B cell (primary cell): ENCODE measurements around the gene KDM3B. TPM values are rescaled to one million over a fixed set of nuclear protein-coding genes. Genes with fewer than 3 reads are reported as not detected.

Source experiments
- ATAC-seq: fragments of 200-7000 bp; cut with Tn5 transposase; one replicate; pipeline ENCODE4 v1.10.0; 2021; ENCODE audit warnings: low read depth, mild to moderate bottlenecking, moderate number of reproducible peaks, moderate library complexity
- CTCF ChIA-PET: fragments of 350-600 bp; sonication (Branson Sonifier 250); formaldehyde crosslinking; loops from one replicate; lab custom pipeline; 2021; ENCODE audit warnings: antibody characterized with exemption, inconsistent platforms; lab: Charles Lee
- POLR2A ChIA-PET: fragments of 350-600 bp; sonication (Branson Sonifier 250); formaldehyde crosslinking; loops from one replicate; lab custom pipeline; 2021; ENCODE audit warnings: antibody characterized with exemption; lab: Charles Lee
- DNase-seq: peaks from one replicate; pipeline ENCODE4 v3.0.0; 2013
- H2AFZ ChIP-seq: 2 replicates; pipeline ENCODE4 v1.6.1; 2012; ENCODE audit warnings: mild to moderate bottlenecking, low read depth, low read length; ENCODE audit not compliant: insufficient read depth, poor library complexity, severe bottlenecking
- H3K27ac ChIP-seq, 2 donors: 1 replicate in 1 of 2; 2 replicates in 1 of 2; pipeline ENCODE4 v1.5.1; 2012 to 2013; ENCODE audit warnings: low read length in 2 of 2, mild to moderate bottlenecking in 2 of 2, moderate library complexity in 1 of 2
- H3K27me3 ChIP-seq, 4 experiments: fragments of 200-600 bp in 1 of 4; sonication (generic) in 1 of 4; replicated peaks in 1 of 4; 1 replicate in 2 of 4; 2 replicates in 2 of 4; pipeline versions ENCODE4 v1.6.1 to v1.7.0; 2013 to 2016; ENCODE audit warnings: low read length in 3 of 4, mild to moderate bottlenecking in 2 of 4, mixed read lengths in 1 of 4, moderate library complexity in 1 of 4; ENCODE audit not compliant: insufficient read depth in 4 of 4, control insufficient read depth in 3 of 4; ENCODE audit errors: control extremely low read depth in 1 of 4
- H3K36me3 ChIP-seq, 2 experiments: replicated peaks in 1 of 2; 1 replicate in 1 of 2; 2 replicates in 1 of 2; pipeline versions ENCODE4 v1.6.1 to v1.7.1; 2013; ENCODE audit warnings: low read length in 1 of 2; ENCODE audit not compliant: insufficient read depth in 2 of 2, control insufficient read depth in 1 of 2; ENCODE audit errors: control extremely low read depth in 1 of 2, extremely low read depth in 1 of 2
- H3K4me1 ChIP-seq, 2 donors: fragments of 200-600 bp in 1 of 2; sonication (generic) in 1 of 2; 1 replicate in 1 of 2; 2 replicates in 1 of 2; pipeline versions ENCODE4 v1.5.1 to v1.6.1; 2013 to 2017; ENCODE audit warnings: low read length in 2 of 2; ENCODE audit not compliant: control insufficient read depth in 2 of 2, insufficient read depth in 2 of 2
- H3K4me2 ChIP-seq: replicated peaks from 2 replicates; pipeline ENCODE3; 2012; ENCODE audit warnings: mild to moderate bottlenecking, low read depth, low read length; ENCODE audit not compliant: poor library complexity, severe bottlenecking
- H3K4me3 ChIP-seq, 5 experiments: fragments of 200-600 bp in 1 of 5; sonication (generic) in 1 of 5; 1 replicate in 3 of 5; 2 replicates in 2 of 5; pipeline versions ENCODE4 v1.5.1 to v1.7.0; 2011 to 2016; ENCODE audit warnings: low read length in 4 of 5, mild to moderate bottlenecking in 4 of 5, low read depth in 2 of 5, control low read depth in 1 of 5, moderate library complexity in 1 of 5; ENCODE audit not compliant: insufficient read depth in 1 of 5; ENCODE audit errors: control extremely low read depth in 1 of 5, extremely low read depth in 1 of 5
- H3K79me2 ChIP-seq: fragments of 200-600 bp; sonication (generic); one replicate; pipeline ENCODE4 v1.6.0; 2016; ENCODE audit warnings: low read length; ENCODE audit not compliant: control insufficient read depth, insufficient read depth
- H3K9ac ChIP-seq: fragments of 200-600 bp; sonication (generic); 2 replicates; pipeline ENCODE4 v1.6.1; 2017; ENCODE audit warnings: mild to moderate bottlenecking, low read length, moderate library complexity
- H3K9me3 ChIP-seq, 3 donors: one replicate each; pipeline versions ENCODE4 v1.6.1 to v1.7.1; 2013; ENCODE audit warnings: low read length in 2 of 3; ENCODE audit not compliant: control insufficient read depth in 2 of 3, insufficient read depth in 1 of 3; ENCODE audit errors: control extremely low read depth in 1 of 3
- H4K20me1 ChIP-seq: 2 replicates; pipeline ENCODE4 v1.6.0; 2012; ENCODE audit warnings: mild to moderate bottlenecking, low read length; ENCODE audit not compliant: insufficient read depth, control insufficient read depth, poor library complexity, severe bottlenecking
- H3K27ac Mint-ChIP-seq: one replicate; pipeline ENCODE4 v1.8.0; 2021; ENCODE audit warnings: mixed read lengths
- H3K27me3 Mint-ChIP-seq: one replicate; pipeline ENCODE4 v1.8.0; 2021; ENCODE audit warnings: mixed read lengths
- H3K4me1 Mint-ChIP-seq: one replicate; pipeline ENCODE4 v1.8.0; 2021; ENCODE audit warnings: mixed read lengths
- H3K4me3 Mint-ChIP-seq: one replicate; pipeline ENCODE4 v1.8.0; 2021; ENCODE audit warnings: mixed read lengths
- H3K9me3 Mint-ChIP-seq: one replicate; pipeline ENCODE4 v1.8.0; 2022; ENCODE audit warnings: mixed read lengths; ENCODE audit not compliant: insufficient read depth
- CTCF ChIP-seq: fragments of 200-600 bp; IDR thresholded peaks from one replicate; pipeline ENCODE4 v1.8.0; 2022; ENCODE audit warnings: antibody characterized with exemption, mild to moderate bottlenecking
- EZH2 ChIP-seq: IDR thresholded peaks from 2 replicates; pipeline ENCODE4 v1.6.1; 2012; ENCODE audit warnings: borderline replicate concordance, low read depth, mild to moderate bottlenecking, moderate library complexity, low read length; ENCODE audit not compliant: insufficient read depth, poor library complexity, severe bottlenecking
- WGBS: methylation state at CpG from one replicate; pipeline ENCODE4 v1.1.5; 2013; ENCODE audit warnings: missing lambda C conversion rate; ENCODE audit not compliant: insufficient coverage; 5-methylcytosine and 5-hydroxymethylcytosine counted together
- intact Hi-C: fragments of 100-400 bp; cut with micrococcal nuclease; formaldehyde crosslinking; loops from one replicate; pipeline ENCODE4 v1.10.0; 2022
- polyA plus RNA-seq: library from polyadenylated mRNA; depleted of rRNA; stranded (reverse); fragments of >200 nt; gene quantifications from 2 replicates; pipeline ENCODE4 v1.2.3, GENCODE V29; 2012
- total RNA-seq, 2 donors: library from RNA; stranded (reverse); fragments of 120-200 nt in 1 of 2; gene quantifications; 1 replicate in 1 of 2; 2 replicates in 1 of 2; pipeline versions ENCODE4 v1.2.3 to v1.2.4, GENCODE V29; 2013 to 2022

The KDM3B gene
- total and polyA plus RNA-seq, 2 donors (not counting 1 experiment from before 2014, with no cell fraction given) = 41.8 to 99.9 TPM

DNA sequence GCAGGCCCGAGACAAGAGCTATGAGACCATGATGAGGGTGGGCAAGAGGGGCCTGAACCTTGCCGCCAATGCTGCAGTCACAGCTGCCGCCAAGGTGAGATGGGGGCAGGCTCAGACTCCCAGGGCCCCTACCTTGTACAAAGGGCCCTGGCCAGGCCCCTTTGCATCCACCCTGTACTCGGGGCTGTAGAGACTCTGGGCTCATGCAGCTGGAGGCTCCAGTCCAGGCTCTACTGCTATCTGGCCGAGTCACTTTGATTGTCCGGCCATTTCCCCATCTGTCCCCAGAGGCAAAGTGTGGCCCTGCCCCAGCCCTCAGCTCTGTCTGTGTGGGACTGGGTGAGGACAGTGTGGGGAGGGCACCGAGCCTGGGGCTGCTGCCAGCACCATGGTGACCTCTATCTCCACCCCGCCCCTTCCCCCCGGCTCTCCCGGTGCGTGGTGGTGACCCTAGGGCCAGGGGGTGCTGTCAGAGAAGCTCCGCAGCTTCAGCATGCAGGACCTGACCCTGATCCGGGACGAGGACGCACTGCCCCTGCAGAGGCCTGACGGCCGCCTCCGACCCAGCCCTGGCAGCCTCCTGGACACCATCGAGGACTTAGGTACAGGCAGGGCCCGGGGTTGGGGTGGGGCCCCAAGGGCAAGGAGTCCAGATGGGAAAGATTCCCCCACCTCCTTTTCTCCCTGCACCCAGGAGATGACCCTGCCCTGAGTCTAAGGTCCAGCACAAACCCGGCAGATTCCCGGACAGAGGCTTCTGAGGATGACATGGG is 92.5 kb downstream of the KDM3B start:
- CTCF ChIA-PET = interaction anchor here (1.3 to 1.4 kb wide), 2 partner anchors 40 to 59 kb away, joined by 3 to 10 read pairs; no protein-coding TSS in a partner anchor
- H4K20me1 ChIP-seq = no peaks in the 10 kb centered on the region
- DNase-seq (no peak), ATAC-seq (no peak)
- Mint-ChIP-seq H3K4me1 (peaks cover 2% of the 10 kb centered on the region), H3K4me3 (no peak overlapping the region), H3K9me3 (no peaks in the 10 kb centered on the region), H3K27me3 (peaks cover 4% of the 10 kb centered on the region), H3K27ac (no peak overlapping the region)
- intact Hi-C loops = no loop called here
- no peak overlapping the region for H3K4me3 ChIP-seq
- H3K79me2 ChIP-seq = no peaks in the 10 kb centered on the region
- H3K27ac ChIP-seq = no peak overlapping the region
- no peaks in the 10 kb centered on the region for H3K9me3 ChIP-seq
- 95% methylated on average over 21 of the region's 22 CpGs for WGBS
- no peak overlapping the region for H3K4me2 ChIP-seq
- peaks cover 0 to 4% of the 10 kb centered on the region in 2 donors for H3K4me1 ChIP-seq
- POLR2A ChIA-PET = no interaction called here
- TF ChIP-seq CTCF (no peak), EZH2 (no peak)
- H3K9ac ChIP-seq = no peak overlapping the region
- H3K36me3 ChIP-seq = no peaks in the 10 kb centered on the region
- no peak overlapping the region for H2AFZ ChIP-seq
- H3K27me3 ChIP-seq = peaks cover 0 to 3% (median 0%) of the 10 kb centered on the region in 4 experiments
